ENCODE measurements around the gene SPATA24. TPM values are rescaled to one million over a fixed set of nuclear protein-coding genes. Genes with fewer than 3 reads are reported as not detected.

Gene SPATA24
- total RNA-seq, 1 donor from 2014 or later: 4.6 TPM

DNA sequence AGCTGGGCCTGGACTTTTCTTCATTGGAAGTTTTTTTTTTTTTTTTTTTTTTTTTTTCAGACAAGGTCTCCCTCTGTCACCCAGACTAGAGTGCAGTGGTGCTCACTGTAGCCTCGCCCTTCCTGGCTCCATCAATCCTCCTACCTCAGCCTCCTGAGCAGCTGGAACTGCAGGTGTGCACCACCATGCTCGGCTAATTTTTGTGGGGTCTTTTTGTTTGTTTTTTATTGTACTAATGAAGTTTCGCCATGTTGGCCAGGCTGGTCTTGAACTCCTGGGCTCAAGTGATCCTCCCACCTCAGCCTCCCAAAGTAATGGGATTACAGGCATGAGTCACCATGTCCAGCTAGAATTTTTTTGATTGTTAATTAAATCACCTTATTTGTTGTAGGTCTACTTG is 31.8 kb upstream of the SPATA24 start:
- Mint-ChIP-seq H3K9me3 (ENCODE audit: unreplicated experiment) (no peaks in the 10 kb centered on the region), H3K27ac (ENCODE audit: unreplicated experiment) (no peak overlapping the region), H3K36me3 (ENCODE audit: unreplicated experiment) (peaks cover 22% of the 10 kb centered on the region), H3K4me3 (ENCODE audit: unreplicated experiment) (no peak overlapping the region), H3K27me3 (ENCODE audit: unreplicated experiment) (no peaks in the 10 kb centered on the region), H3K4me1 (ENCODE audit: unreplicated experiment) (peaks cover 18% of the 10 kb centered on the region)
- no peak for DNase-seq (ENCODE audit: extremely low spot score, unreplicated experiment)
- TF ChIP-seq, protein P1, sequence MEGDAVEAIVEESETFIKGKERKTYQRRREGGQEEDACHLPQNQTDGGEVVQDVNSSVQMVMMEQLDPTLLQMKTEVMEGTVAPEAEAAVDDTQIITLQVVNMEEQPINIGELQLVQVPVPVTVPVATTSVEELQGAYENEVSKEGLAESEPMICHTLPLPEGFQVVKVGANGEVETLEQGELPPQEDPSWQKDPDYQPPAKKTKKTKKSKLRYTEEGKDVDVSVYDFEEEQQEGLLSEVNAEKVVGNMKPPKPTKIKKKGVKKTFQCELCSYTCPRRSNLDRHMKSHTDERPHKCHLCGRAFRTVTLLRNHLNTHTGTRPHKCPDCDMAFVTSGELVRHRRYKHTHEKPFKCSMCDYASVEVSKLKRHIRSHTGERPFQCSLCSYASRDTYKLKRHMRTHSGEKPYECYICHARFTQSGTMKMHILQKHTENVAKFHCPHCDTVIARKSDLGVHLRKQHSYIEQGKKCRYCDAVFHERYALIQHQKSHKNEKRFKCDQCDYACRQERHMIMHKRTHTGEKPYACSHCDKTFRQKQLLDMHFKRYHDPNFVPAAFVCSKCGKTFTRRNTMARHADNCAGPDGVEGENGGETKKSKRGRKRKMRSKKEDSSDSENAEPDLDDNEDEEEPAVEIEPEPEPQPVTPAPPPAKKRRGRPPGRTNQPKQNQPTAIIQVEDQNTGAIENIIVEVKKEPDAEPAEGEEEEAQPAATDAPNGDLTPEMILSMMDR (IDR thresholded peaks at IDR 0.05): no peak

DNA sequence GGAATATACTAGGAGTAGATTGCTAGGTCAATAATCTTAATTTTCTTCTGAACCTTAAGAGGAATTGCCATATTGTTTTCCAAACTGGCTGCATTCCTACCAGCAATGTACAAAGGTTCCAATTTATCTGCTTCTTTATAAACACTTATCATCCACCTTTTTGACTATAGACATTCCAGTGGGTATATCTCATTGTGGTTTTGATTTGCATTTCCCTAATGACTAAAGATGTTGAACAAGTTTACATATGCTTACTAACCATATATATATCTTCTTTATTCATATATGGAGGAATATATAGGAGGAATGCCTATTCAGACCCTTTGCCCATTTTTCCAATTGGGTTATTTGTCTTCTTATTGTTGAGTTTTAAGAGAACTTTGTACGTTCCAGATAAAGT is 27.8 kb upstream of the SPATA24 start:
- peaks cover 28% of the 10 kb centered on the region for H3K36me3 Mint-ChIP-seq (ENCODE audit: unreplicated experiment)
- H3K9me3 Mint-ChIP-seq (ENCODE audit: unreplicated experiment): no peaks in the 10 kb centered on the region
- no peaks in the 10 kb centered on the region for H3K4me1 Mint-ChIP-seq (ENCODE audit: unreplicated experiment)
- no peak overlapping the region for H3K27ac Mint-ChIP-seq (ENCODE audit: unreplicated experiment)
- no peak for DNase-seq (ENCODE audit: extremely low spot score, unreplicated experiment)
- H3K27me3 Mint-ChIP-seq (ENCODE audit: unreplicated experiment): no peaks in the 10 kb centered on the region
- TF ChIP-seq, protein P1 (IDR thresholded peaks at IDR 0.05): no peak
- H3K4me3 Mint-ChIP-seq (ENCODE audit: unreplicated experiment): no peak overlapping the region

DNA sequence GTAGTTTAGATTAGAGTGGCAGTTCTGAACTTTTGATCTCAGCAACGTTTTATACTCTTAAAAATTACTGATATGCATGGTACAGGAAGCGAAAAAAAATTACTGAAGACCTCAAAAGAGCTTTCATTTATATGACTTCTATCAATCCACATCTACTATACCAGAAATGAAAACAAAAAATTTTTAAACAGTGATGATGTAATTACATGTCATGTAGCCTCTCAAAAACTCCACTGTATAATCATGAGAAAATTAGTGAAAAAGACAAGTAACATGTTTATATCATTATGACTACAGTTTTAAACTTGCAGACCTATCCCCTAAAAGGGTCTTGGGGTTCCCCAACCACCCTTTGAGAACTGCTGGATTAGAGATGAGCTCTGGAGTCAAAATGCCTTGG is 26.1 kb upstream of the SPATA24 start:
- DNase-seq (ENCODE audit: extremely low spot score, unreplicated experiment): no peak
- Mint-ChIP-seq H3K36me3 (ENCODE audit: unreplicated experiment) (peaks cover 30% of the 10 kb centered on the region), H3K4me3 (ENCODE audit: unreplicated experiment) (no peak overlapping the region), H3K27ac (ENCODE audit: unreplicated experiment) (no peak overlapping the region), H3K9me3 (ENCODE audit: unreplicated experiment) (no peaks in the 10 kb centered on the region), H3K27me3 (ENCODE audit: unreplicated experiment) (no peaks in the 10 kb centered on the region), H3K4me1 (ENCODE audit: unreplicated experiment) (no peaks in the 10 kb centered on the region)
- TF ChIP-seq, protein P1 (IDR thresholded peaks at IDR 0.05): no peak

DNA sequence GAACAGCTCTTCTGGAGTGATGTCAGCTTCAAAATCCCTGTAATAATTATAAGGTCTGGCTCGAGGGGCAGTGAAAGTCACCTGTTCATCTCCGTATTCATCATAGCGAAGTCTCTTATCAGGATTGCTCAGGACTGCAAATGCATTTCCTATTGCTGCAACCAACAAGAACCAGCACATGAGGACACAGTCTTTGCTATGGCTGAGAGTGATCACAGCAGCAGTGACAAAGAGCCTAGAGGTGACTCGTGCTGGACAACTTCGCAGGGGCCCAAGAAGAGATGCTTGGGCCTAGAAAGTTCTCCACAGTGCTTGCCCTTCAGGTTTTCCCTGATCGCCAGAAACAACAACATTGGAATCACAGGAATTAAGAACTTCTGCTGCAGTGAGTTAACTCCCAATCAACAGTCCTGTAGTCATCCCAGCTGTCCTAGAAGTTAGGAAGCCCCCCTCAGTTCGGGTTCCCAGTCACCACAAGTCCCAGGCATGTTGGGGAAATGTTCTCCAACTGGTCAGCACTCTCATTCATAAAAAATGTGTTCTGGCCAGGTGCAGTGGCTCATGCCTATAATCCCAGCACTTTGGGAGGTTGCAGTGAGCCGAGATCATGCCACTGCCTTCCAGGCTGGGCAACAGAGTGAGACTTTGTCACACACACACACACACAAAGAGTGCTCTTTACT is 22.5 kb upstream of the SPATA24 start:
- peaks cover 28% of the 10 kb centered on the region for H3K36me3 Mint-ChIP-seq (ENCODE audit: unreplicated experiment)
- no peak overlapping the region for H3K27ac Mint-ChIP-seq (ENCODE audit: unreplicated experiment)
- H3K27me3 Mint-ChIP-seq (ENCODE audit: unreplicated experiment): no peaks in the 10 kb centered on the region
- TF ChIP-seq, protein P1 (IDR thresholded peaks at IDR 0.05): no peak
- no peak for DNase-seq (ENCODE audit: extremely low spot score, unreplicated experiment)
- H3K4me3 Mint-ChIP-seq (ENCODE audit: unreplicated experiment): no peak overlapping the region
- H3K9me3 Mint-ChIP-seq (ENCODE audit: unreplicated experiment): no peaks in the 10 kb centered on the region
- H3K4me1 Mint-ChIP-seq (ENCODE audit: unreplicated experiment): no peaks in the 10 kb centered on the region

DNA sequence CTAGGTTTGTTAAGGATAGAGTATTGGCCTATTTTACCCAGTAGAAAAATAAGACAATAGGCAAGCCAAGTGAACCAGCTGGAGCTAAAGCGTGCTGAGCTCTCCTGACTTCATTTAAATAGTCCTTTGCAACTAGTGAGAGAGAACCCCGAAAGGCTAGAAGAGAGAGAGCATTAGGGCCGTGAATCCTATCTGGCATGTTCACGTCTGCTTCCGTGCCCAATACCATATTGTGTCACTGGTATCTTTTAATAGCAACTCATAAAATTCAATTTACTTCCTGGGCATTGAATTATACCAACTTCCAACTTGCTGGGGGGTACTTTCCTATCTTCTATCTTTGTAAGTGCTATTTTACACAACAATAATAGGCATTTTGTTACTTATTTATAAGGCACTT is 21.6 kb upstream of the SPATA24 start:
- H3K27me3 Mint-ChIP-seq (ENCODE audit: unreplicated experiment): no peaks in the 10 kb centered on the region
- no peak overlapping the region for H3K4me3 Mint-ChIP-seq (ENCODE audit: unreplicated experiment)
- no peak overlapping the region for H3K27ac Mint-ChIP-seq (ENCODE audit: unreplicated experiment)
- no peaks in the 10 kb centered on the region for H3K9me3 Mint-ChIP-seq (ENCODE audit: unreplicated experiment)
- H3K36me3 Mint-ChIP-seq (ENCODE audit: unreplicated experiment): peaks cover 32% of the 10 kb centered on the region
- H3K4me1 Mint-ChIP-seq (ENCODE audit: unreplicated experiment): no peaks in the 10 kb centered on the region
- TF ChIP-seq, protein P1 (IDR thresholded peaks at IDR 0.05): no peak
- no peak for DNase-seq (ENCODE audit: extremely low spot score, unreplicated experiment)

Measured in osteocyte (in vitro differentiated cells).